Activated CD8-positive, alpha-beta memory T cell treated with anti-CD3 and anti-CD28 coated beads, Interleukin-2, amount 10 ng/mL, durations not matched to agents 7 days and 5 days (primary cell): ENCODE measurements around the gene TRIM45. TPM values are rescaled to one million over a fixed set of nuclear protein-coding genes. Genes with fewer than 3 reads are reported as not detected.

ENCODE experiments used
- ATAC-seq: fragments of 150-1000 bp; cut with Tn5 transposase; one replicate; pipeline ENCODE4 v1.10.0; 2021; ENCODE audit warnings: moderate library complexity
- CTCF ChIA-PET: fragments of 350-600 bp; sonication (Branson Sonifier 250); formaldehyde crosslinking; loops from one replicate; lab custom pipeline; 2021; ENCODE audit warnings: antibody characterized with exemption; lab: Charles Lee
- DNase-seq: peaks from one replicate; pipeline ENCODE4 v3.0.0-alpha.2; 2020
- H3K27ac Mint-ChIP-seq: one replicate; pipeline ENCODE4 v1.8.0; 2021; ENCODE audit warnings: mild to moderate bottlenecking, mixed read lengths
- H3K27me3 Mint-ChIP-seq: one replicate; pipeline ENCODE4 v1.8.0; 2021; ENCODE audit warnings: mixed read lengths
- H3K36me3 Mint-ChIP-seq: one replicate; pipeline ENCODE4 v1.8.0; 2021; ENCODE audit warnings: mild to moderate bottlenecking, mixed read lengths
- H3K4me1 Mint-ChIP-seq: one replicate; pipeline ENCODE4 v1.8.0; 2021; ENCODE audit warnings: mixed read lengths
- H3K4me3 Mint-ChIP-seq: one replicate; pipeline ENCODE4 v1.8.0; 2021; ENCODE audit warnings: mild to moderate bottlenecking, moderate library complexity, mixed read lengths
- H3K9me3 Mint-ChIP-seq: one replicate; pipeline ENCODE4 v1.8.0; 2022; ENCODE audit warnings: low read depth, mixed read lengths
- total RNA-seq, 2 experiments: library from RNA; stranded (reverse); gene quantifications; one replicate each; pipeline ENCODE4 v1.2.3, GENCODE V29; 2021

Gene TRIM45
- total RNA-seq, 2 experiments from 2014 or later, result 0.26 to 0.75 TPM

- Mint-ChIP-seq H3K9me3 (no peaks in the 10 kb centered on the region), H3K36me3 (peaks cover 60% of the 10 kb centered on the region), H3K27ac (no peak overlapping the region), H3K4me1 (peaks cover 20% of the 10 kb centered on the region), H3K4me3 (no peak overlapping the region), H3K27me3 (no peaks in the 10 kb centered on the region)
- no peak for DNase-seq
- ATAC-seq, result no peak
- CTCF ChIA-PET, result interaction anchor here (1.5 kb wide), 1 partner anchor 12 kb away, joined by 3 read pairs; no protein-coding TSS in a partner anchor
Observed at GRCh38 chr1:117089996-117090395, 31.6 kb downstream of the TRIM45 start.

GRCh38 chr1:117087686-117088085 lies 33.9 kb downstream of the TRIM45 start:
- no peak overlapping the region for H3K27ac Mint-ChIP-seq
- no peaks in the 10 kb centered on the region for H3K9me3 Mint-ChIP-seq
- ATAC-seq (no peak), DNase-seq (no peak)
- CTCF ChIA-PET, result no interaction called here
- H3K4me3 Mint-ChIP-seq, result no peak overlapping the region
- peaks cover 56% of the 10 kb centered on the region for H3K36me3 Mint-ChIP-seq
- no peaks in the 10 kb centered on the region for H3K27me3 Mint-ChIP-seq
- H3K4me1 Mint-ChIP-seq, result peaks cover 7% of the 10 kb centered on the region

- Mint-ChIP-seq H3K36me3 (peaks cover 46% of the 10 kb centered on the region), H3K9me3 (no peaks in the 10 kb centered on the region), H3K4me1 (peaks cover 3% of the 10 kb centered on the region), H3K4me3 (no peak overlapping the region), H3K27me3 (no peaks in the 10 kb centered on the region), H3K27ac (no peak overlapping the region)
- ATAC-seq (no peak), DNase-seq (no peak)
- CTCF ChIA-PET, result no interaction called here
Observed at GRCh38 chr1:117084231-117084630, 37.3 kb downstream of the TRIM45 start.

- Mint-ChIP-seq H3K9me3 (no peaks in the 10 kb centered on the region), H3K36me3 (peaks cover 66% of the 10 kb centered on the region), H3K4me3 (no peak overlapping the region), H3K27ac (no peak overlapping the region), H3K27me3 (no peaks in the 10 kb centered on the region), H3K4me1 (peaks cover 22% of the 10 kb centered on the region)
- DNase-seq, result no peak
- ATAC-seq, result no peak
- CTCF ChIA-PET, result no interaction called here
Observed at GRCh38 chr1:117079737-117080136, 41.8 kb downstream of the TRIM45 start.

GRCh38 chr1:117077267-117077666 lies 44.3 kb downstream of the TRIM45 start:
- Mint-ChIP-seq H3K36me3 (peaks cover 61% of the 10 kb centered on the region), H3K27me3 (no peaks in the 10 kb centered on the region), H3K9me3 (no peaks in the 10 kb centered on the region), H3K4me3 (no peak overlapping the region), H3K27ac (no peak overlapping the region), H3K4me1 (peaks cover 25% of the 10 kb centered on the region)
- CTCF ChIA-PET, result interaction anchor here (1.5 kb wide), 1 partner anchor 9 kb away, joined by 4 read pairs; no protein-coding TSS in a partner anchor
- ATAC-seq, result peak; percentile 83
- peak; percentile 49 for DNase-seq

- no peak for ATAC-seq
- no peaks in the 10 kb centered on the region for H3K27me3 Mint-ChIP-seq
- DNase-seq, result no peak
- H3K36me3 Mint-ChIP-seq, result peaks cover 64% of the 10 kb centered on the region
- no peak overlapping the region for H3K27ac Mint-ChIP-seq
- peaks cover 28% of the 10 kb centered on the region for H3K4me1 Mint-ChIP-seq
- CTCF ChIA-PET, result interaction anchor here (1.5 kb wide), 1 partner anchor 9 kb away, joined by 4 read pairs; no protein-coding TSS in a partner anchor
- H3K4me3 Mint-ChIP-seq, result no peak overlapping the region
- H3K9me3 Mint-ChIP-seq, result no peaks in the 10 kb centered on the region
Observed at GRCh38 chr1:117076648-117077047, 44.9 kb downstream of the TRIM45 start.

- CTCF ChIA-PET, result interaction anchor here (0.6 to 3.1 kb wide), 5 partner anchors 10 to 826 kb away, joined by 3 to 14 read pairs (median 5); partner anchors contain the start of gene TTF2
- Mint-ChIP-seq H3K36me3 (peaks cover 51% of the 10 kb centered on the region), H3K9me3 (no peaks in the 10 kb centered on the region), H3K27me3 (no peaks in the 10 kb centered on the region), H3K27ac (no peak overlapping the region), H3K4me1 (peaks cover 47% of the 10 kb centered on the region), H3K4me3 (no peak overlapping the region)
- DNase-seq (no peak), ATAC-seq (peak; percentile 48)
Observed at GRCh38 chr1:117070124-117070523, 51.4 kb downstream of the TRIM45 start.

- Mint-ChIP-seq H3K27ac (peak overlapping the region; percentile 2), H3K4me3 (no peak overlapping the region), H3K27me3 (no peaks in the 10 kb centered on the region), H3K9me3 (no peaks in the 10 kb centered on the region), H3K4me1 (peaks cover 45% of the 10 kb centered on the region), H3K36me3 (peaks cover 47% of the 10 kb centered on the region)
- CTCF ChIA-PET, result interaction anchor here (0.6 to 3.1 kb wide), 7 partner anchors 9 to 827 kb away, joined by 3 to 14 read pairs (median 6); partner anchors contain the start of gene TTF2
- no peak for ATAC-seq
- no peak for DNase-seq
Observed at GRCh38 chr1:117069220-117069844, 52.2 kb downstream of the TRIM45 start.

GRCh38 chr1:117068580-117068979 lies 53.0 kb downstream of the TRIM45 start:
- H3K27me3 Mint-ChIP-seq, result no peaks in the 10 kb centered on the region
- H3K27ac Mint-ChIP-seq, result no peak overlapping the region
- H3K4me1 Mint-ChIP-seq, result peaks cover 48% of the 10 kb centered on the region
- peaks cover 50% of the 10 kb centered on the region for H3K36me3 Mint-ChIP-seq
- no peak overlapping the region for H3K4me3 Mint-ChIP-seq
- CTCF ChIA-PET, result interaction anchor here (1.2 to 2.1 kb wide), 5 partner anchors 9 to 216 kb away, joined by 4 to 14 read pairs (median 6); no protein-coding TSS in a partner anchor
- ATAC-seq (no peak), DNase-seq (no peak)
- H3K9me3 Mint-ChIP-seq, result no peaks in the 10 kb centered on the region

GRCh38 chr1:117067533-117068370 lies 53.8 kb downstream of the TRIM45 start:
- Mint-ChIP-seq H3K27me3 (no peaks in the 10 kb centered on the region), H3K4me1 (peaks cover 52% of the 10 kb centered on the region), H3K4me3 (no peak overlapping the region), H3K36me3 (peaks cover 52% of the 10 kb centered on the region), H3K27ac (peak overlapping the region; percentile 20), H3K9me3 (no peaks in the 10 kb centered on the region)
- ATAC-seq, result peak; percentile 69
- CTCF ChIA-PET, result interaction anchor here (0.7 to 2.1 kb wide), 11 partner anchors 10 to 690 kb away, joined by 3 to 14 read pairs (median 4); no protein-coding TSS in a partner anchor
- peak; percentile 58 for DNase-seq

- peaks cover 57% of the 10 kb centered on the region for H3K36me3 Mint-ChIP-seq
- no peaks in the 10 kb centered on the region for H3K27me3 Mint-ChIP-seq
Observed at GRCh38 chr1:117066367-117066766, 55.2 kb downstream of the TRIM45 start.

GRCh38 chr1:117061986-117062415 lies 59.5 kb downstream of the TRIM45 start:
- Mint-ChIP-seq H3K4me3 (peak overlapping the region; percentile 30), H3K27me3 (no peaks in the 10 kb centered on the region), H3K4me1 (peaks cover 51% of the 10 kb centered on the region), H3K9me3 (no peaks in the 10 kb centered on the region), H3K36me3 (peaks cover 46% of the 10 kb centered on the region), H3K27ac (peak overlapping the region; percentile 21)
- CTCF ChIA-PET, result interaction anchor here (0.8 to 1.3 kb wide), 3 partner anchors 10 to 45 kb away, joined by 3 to 4 read pairs (median 3); no protein-coding TSS in a partner anchor
- ATAC-seq, result no peak
- no peak for DNase-seq

More at GRCh38 chr1:117066367-117066766, 55.2 kb downstream of the TRIM45 start:
- ATAC-seq, result no peak
- H3K4me3 Mint-ChIP-seq, result no peak overlapping the region
- CTCF ChIA-PET, result interaction anchor here (0.9 to 3.3 kb wide), 6 partner anchors 62 to 691 kb away, joined by 3 to 16 read pairs (median 6); partner anchors contain the start of gene CD58
- peaks cover 61% of the 10 kb centered on the region for H3K4me1 Mint-ChIP-seq
- DNase-seq, result no peak
- no peak overlapping the region for H3K27ac Mint-ChIP-seq
- H3K9me3 Mint-ChIP-seq, result no peaks in the 10 kb centered on the region
